BJ (cell line): Measurements from ENCODE around the gene KDM5C. TPM values are rescaled to one million over a fixed set of nuclear protein-coding genes. Genes with fewer than 3 reads are reported as not detected.

Experiments
- CTCF ChIA-PET: fragments of 350-600 bp; formaldehyde crosslinking; extraction: SDS; loops from one replicate; lab custom pipeline; 2021; ENCODE audit warnings: antibody characterized with exemption, inconsistent platforms; lab: Yijun Ruan, JAX
- POLR2A ChIA-PET: fragments of 300-600 bp; sonication (Branson Sonifier 250); formaldehyde crosslinking; extraction: SDS; loops from one replicate; lab custom pipeline; 2021; ENCODE audit warnings: antibody characterized with exemption; lab: Charles Lee
- DNase-seq: peaks from one replicate; pipeline ENCODE4 v3.0.0-alpha.2; 2011; ENCODE audit warnings: low read depth
- H3K27me3 ChIP-seq: 2 replicates; pipeline ENCODE4 v1.6.0; 2011; ENCODE audit warnings: low read length; ENCODE audit not compliant: control insufficient read depth, insufficient read depth
- H3K36me3 ChIP-seq: 2 replicates; pipeline ENCODE4 v1.5.1; 2011; ENCODE audit warnings: low read length; ENCODE audit not compliant: control insufficient read depth, insufficient read depth
- H3K4me3 ChIP-seq: 2 replicates; pipeline ENCODE4 v1.5.1; 2011; ENCODE audit warnings: low read depth, mild to moderate bottlenecking, control low read depth, low read length
- polyA plus RNA-seq: library from polyadenylated mRNA; depleted of rRNA; stranded (reverse); fragments of >200 nt; gene quantifications from 2 replicates; pipeline ENCODE4 v1.2.3, GENCODE V29; 2011
- TF ChIP-seq, protein P1 (sequence below): IDR thresholded peaks from 2 replicates; pipeline ENCODE4 v1.5.1; 2011; ENCODE audit warnings: low read depth, mild to moderate bottlenecking, control low read depth, inconsistent platforms, low read length, moderate library complexity; ENCODE audit not compliant: insufficient read depth

The KDM5C gene
- polyA plus RNA-seq, 1 experiment: 67.1 TPM

DNA sequence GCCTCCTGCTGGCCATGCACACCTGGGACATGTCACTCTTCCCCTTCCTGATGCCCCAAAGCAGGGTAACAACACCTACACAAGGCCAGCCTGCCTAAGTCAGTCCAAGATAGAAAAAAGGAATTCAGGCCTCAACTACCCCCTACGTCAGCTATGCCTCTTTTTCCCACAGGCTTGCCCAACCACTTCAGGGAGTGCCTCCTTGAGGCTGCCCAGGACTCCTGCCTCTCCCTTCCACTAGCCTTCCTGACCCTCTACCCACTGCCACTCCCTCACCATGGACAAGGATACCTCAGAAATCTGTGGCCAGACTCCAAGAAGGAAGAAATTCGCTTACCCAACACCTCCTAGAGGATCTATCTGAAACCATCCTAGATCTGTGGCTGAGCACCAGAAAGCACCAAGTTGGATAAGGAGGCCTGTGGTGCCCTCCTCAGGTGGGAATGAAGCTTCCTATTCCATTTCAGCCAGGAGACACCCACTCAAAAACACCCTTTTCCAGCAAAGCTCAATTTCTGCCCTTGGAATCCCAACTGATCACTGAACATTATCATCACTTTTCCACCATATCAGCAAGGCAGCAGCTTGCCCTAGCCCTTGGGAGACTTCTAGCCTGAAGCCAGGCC, 1.8 kb downstream of the KDM5C start:
- H3K36me3 ChIP-seq: peaks cover 4% of the 10 kb centered on the region; the same call in 1 of the 2 replicates
- ChIA-PET CTCF (no interaction called here), POLR2A (no interaction called here)
- DNase-seq: no peak
- TF ChIP-seq, protein P1, sequence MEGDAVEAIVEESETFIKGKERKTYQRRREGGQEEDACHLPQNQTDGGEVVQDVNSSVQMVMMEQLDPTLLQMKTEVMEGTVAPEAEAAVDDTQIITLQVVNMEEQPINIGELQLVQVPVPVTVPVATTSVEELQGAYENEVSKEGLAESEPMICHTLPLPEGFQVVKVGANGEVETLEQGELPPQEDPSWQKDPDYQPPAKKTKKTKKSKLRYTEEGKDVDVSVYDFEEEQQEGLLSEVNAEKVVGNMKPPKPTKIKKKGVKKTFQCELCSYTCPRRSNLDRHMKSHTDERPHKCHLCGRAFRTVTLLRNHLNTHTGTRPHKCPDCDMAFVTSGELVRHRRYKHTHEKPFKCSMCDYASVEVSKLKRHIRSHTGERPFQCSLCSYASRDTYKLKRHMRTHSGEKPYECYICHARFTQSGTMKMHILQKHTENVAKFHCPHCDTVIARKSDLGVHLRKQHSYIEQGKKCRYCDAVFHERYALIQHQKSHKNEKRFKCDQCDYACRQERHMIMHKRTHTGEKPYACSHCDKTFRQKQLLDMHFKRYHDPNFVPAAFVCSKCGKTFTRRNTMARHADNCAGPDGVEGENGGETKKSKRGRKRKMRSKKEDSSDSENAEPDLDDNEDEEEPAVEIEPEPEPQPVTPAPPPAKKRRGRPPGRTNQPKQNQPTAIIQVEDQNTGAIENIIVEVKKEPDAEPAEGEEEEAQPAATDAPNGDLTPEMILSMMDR: no peak
- H3K27me3 ChIP-seq: no peaks in the 10 kb centered on the region
- H3K4me3 ChIP-seq: peak overlapping the region; percentile 87

DNA sequence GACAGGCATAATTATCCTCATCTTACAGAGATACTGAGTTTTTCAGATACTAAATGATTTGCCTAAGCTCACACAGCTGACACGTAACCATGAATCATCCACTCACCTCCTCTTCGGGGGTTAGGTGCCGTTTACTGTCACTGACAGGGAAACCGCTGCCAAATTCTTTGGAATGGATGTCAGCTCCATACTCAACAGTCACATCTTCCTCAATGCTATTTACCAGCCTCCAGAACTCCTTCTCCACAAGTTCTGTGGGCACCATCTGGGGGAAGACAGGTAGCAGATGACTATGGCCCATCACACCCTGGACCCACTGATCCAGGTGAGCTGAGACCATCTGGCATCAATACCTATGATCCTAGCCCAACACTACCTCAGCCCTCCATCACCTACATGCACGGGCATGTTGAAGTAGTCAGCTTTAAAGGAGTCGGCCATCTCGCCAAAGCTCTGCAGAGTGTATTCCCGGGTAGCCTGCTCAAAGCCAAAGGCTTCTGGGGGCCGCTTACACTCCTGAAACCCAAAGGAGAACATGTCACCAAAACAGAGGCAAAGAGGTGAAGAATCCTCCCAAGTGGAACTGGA, 13.5 kb downstream of the KDM5C start:
- Histone ChIP-seq H3K4me3 (no peak overlapping the region), H3K36me3 (peaks cover 19% of the 10 kb centered on the region), H3K27me3 (no peaks in the 10 kb centered on the region)
- CTCF ChIA-PET: no interaction called here
- POLR2A ChIA-PET: no interaction called here
- TF ChIP-seq, protein P1: no peak
- no peak for DNase-seq

DNA sequence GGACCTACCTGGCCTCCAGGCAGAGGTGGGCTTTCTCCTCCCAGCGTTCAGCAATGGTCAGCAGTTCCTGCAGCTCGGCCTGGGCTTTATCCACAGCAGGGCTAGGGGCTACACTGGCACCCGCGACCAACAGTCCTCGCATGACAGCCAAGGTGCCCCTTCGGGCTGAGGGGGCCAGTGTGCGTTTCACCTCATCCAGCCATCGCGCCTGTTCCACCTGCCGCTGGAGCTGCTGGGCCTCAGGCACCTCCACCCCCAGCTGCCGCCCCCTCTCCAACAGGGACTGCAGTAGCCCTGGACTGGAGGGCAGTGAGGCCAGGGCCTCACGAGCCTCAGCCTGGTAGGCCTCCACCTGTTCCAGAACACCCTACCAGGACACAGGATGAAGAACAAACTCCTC, 28.3 kb downstream of the KDM5C start:
- TF ChIP-seq, protein P1: no peak
- H3K36me3 ChIP-seq: peaks cover 34% of the 10 kb centered on the region
- no peaks in the 10 kb centered on the region for H3K27me3 ChIP-seq
- CTCF ChIA-PET: no interaction called here
- POLR2A ChIA-PET: no interaction called here
- DNase-seq: no peak
- H3K4me3 ChIP-seq: no peak overlapping the region

DNA sequence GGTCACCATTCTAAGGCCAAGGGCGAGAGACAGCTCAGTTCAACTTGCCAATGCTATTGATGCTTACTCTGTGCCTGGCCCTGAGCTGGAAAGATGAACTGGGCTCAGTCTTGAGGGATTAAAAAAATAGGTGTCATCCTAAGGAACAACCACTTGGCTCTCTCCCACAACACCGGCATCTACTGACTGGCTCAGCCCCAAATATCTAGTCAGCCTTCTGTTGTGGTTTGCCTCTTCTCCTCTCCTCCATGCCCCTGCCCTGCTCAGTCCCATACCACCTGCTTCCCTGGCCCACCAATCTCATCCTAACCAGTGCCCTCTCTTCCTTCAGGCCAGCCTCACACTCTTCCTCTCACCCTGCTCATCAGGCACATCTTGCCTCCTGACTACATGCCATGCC, 29.6 kb downstream of the KDM5C start:
- CTCF ChIA-PET: no interaction called here
- Histone ChIP-seq H3K27me3 (no peaks in the 10 kb centered on the region), H3K4me3 (no peak overlapping the region), H3K36me3 (peaks cover 34% of the 10 kb centered on the region)
- TF ChIP-seq, protein P1: no peak
- DNase-seq: no peak
- POLR2A ChIA-PET: no interaction called here

DNA sequence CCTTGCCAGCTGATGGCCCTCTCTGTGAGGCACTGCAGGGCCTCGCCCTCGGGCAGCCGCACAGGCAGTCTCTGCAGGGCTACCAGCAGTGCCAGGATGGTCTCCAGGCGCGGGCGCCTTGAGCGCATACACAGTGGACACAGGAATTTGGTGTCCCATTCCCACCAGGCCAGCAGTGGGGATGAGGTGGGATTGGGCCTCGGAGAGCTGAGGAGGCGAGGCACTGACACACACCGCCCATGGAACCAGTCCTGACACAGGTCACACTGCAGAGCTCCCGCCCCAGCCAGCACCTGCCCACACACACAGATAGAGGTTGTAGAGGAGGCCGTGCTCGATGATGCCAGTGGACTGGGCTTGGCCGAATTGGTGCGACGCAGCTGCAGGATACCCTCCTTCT, 30.7 kb downstream of the KDM5C start:
- TF ChIP-seq, protein P1: no peak
- Histone ChIP-seq H3K36me3 (peaks cover 35% of the 10 kb centered on the region), H3K4me3 (no peak overlapping the region), H3K27me3 (no peaks in the 10 kb centered on the region)
- ChIA-PET CTCF (no interaction called here), POLR2A (no interaction called here)
- no peak for DNase-seq
